ENCODE results near the gene CRTAC1. TPM values are rescaled to one million over a fixed set of nuclear protein-coding genes. Genes with fewer than 3 reads are reported as not detected.

CRTAC1 gene
- total RNA-seq, 1 experiment from 2014 or later: 0.20 TPM

DNA sequence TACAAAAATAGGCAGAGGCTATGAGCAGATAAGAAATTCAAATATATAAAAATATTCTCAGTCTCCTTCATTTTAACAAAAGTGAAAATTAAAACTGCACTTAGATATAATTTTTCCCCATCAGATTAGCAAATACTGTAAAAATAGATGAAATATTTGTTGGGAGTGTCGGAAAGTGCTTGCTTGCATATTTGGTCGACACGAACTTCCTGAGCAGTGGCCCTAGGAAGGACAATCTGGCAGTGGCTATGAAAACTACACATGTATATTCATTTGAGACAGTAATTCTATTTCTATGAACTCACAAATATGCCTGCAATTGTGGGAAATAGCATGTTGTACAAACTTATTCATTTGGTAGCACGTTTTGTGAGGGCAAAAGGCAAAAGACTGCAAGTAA, 99.4 kb downstream of the CRTAC1 start:
- CTCF ChIA-PET: interaction anchor here (1.4 kb wide), 1 partner anchor 97 kb away, joined by 3 read pairs; no protein-coding TSS in a partner anchor
- RAD21 ChIA-PET (ENCODE audit: low non-redundant PET in 1 of 2, low total read pairs in 2 of 2, uncharacterized antibody in 2 of 2, unreplicated experiment in 2 of 2): no interaction called here
- Histone ChIP-seq H3K9me2 (ENCODE audit: insufficient read depth) (no peaks in the 10 kb centered on the region), H3K4me2 (ENCODE audit: low read length) (no peak overlapping the region), H3K79me2 (ENCODE audit: insufficient read depth, low read length) (no peaks in the 10 kb centered on the region), H4K20me1 (ENCODE audit: insufficient read depth) (no peaks in the 10 kb centered on the region), H3K9ac (ENCODE audit: low read length) (no peak overlapping the region), H3K27ac (ENCODE audit: low read depth, low read length) (no peak overlapping the region), H3K36me3 (ENCODE audit: control insufficient read depth in 1 of 2, insufficient read depth in 2 of 2, low read length in 2 of 2) (no peaks in the 10 kb centered on the region), H3K4me3 (replicated peaks in 1 of 2; ENCODE audit: low read depth in 1 of 2, low read length in 2 of 2) (no peak overlapping the region), H3K27me3 (ENCODE audit: insufficient read depth, low read length) (peaks cover 9% of the 10 kb centered on the region; the same call in 1 of the 2 replicates), H3K4me1 (ENCODE audit: control insufficient read depth in 1 of 2, insufficient read depth in 2 of 2, low read length in 2 of 2) (no peaks in the 10 kb centered on the region), H3K9me3 (ENCODE audit: control insufficient read depth in 1 of 2, insufficient read depth in 1 of 2, low read depth in 1 of 2, low read length in 2 of 2) (no peaks in the 10 kb centered on the region), H2AFZ (ENCODE audit: low read depth, low read length, poor library complexity, severe bottlenecking) (no peak overlapping the region)
- no peak for TF ChIP-seq JUND (IDR thresholded peaks at IDR 0.05)
- TF ChIP-seq YY1 (IDR thresholded peaks at IDR 0.05; ENCODE audit: extremely low read depth, insufficient replicate concordance, low read depth, low read length): no peak
- no peak for TF ChIP-seq EZH2 (IDR thresholded peaks at IDR 0.05)
- no TSS peak for BruUV-seq (replicated peaks)
- POLR2A ChIA-PET: no interaction called here
- ATAC-seq: no peak
- intact Hi-C loops (cut with micrococcal nuclease): no loop called here
- no peak for DNase-seq (ENCODE audit: low read depth, low spot score)

DNA sequence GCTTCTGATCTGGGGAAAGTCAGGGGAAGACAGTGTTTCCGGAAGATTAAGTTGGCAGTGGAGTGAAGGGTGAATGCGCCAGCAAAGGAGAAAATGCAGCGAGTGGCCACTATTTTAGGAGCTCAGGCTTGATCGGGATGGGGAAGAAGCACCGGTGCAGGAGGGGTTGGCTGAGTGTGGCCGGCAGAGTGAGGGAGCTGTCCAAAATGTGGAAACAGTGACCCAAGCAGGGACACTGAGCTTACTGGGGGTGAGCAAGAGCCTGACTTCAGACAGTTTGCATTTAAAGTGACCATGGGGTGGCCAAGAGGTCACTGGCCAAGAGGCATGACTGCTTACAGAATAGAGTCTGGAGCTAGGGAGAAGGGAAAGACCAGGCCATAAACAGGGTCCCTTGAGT, 101.5 kb downstream of the CRTAC1 start:
- BruUV-seq (replicated peaks): no TSS peak
- no peak for DNase-seq (ENCODE audit: low read depth, low spot score)
- peaks cover 14% of the 10 kb centered on the region; the same call in 1 of the 2 replicates for H3K27me3 ChIP-seq (ENCODE audit: insufficient read depth, low read length)
- ATAC-seq: no peak
- TF ChIP-seq JUND (IDR thresholded peaks at IDR 0.05) (no peak), POLR2AphosphoS5 (IDR thresholded peaks at IDR 0.05; ENCODE audit: low read depth, low read length) (no peak), YY1 (IDR thresholded peaks at IDR 0.05; ENCODE audit: extremely low read depth, insufficient replicate concordance, low read depth, low read length) (no peak)
- TF ChIP-seq, protein P1, sequence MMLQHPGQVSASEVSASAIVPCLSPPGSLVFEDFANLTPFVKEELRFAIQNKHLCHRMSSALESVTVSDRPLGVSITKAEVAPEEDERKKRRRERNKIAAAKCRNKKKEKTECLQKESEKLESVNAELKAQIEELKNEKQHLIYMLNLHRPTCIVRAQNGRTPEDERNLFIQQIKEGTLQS (IDR thresholded peaks at IDR 0.05): no peak
- no peaks in the 10 kb centered on the region for H3K79me2 ChIP-seq (ENCODE audit: insufficient read depth, low read length)
- no peak overlapping the region for H3K9ac ChIP-seq (ENCODE audit: low read length)
- RAD21 ChIA-PET (ENCODE audit: low non-redundant PET in 1 of 2, low total read pairs in 2 of 2, uncharacterized antibody in 2 of 2, unreplicated experiment in 2 of 2): no interaction called here
- POLR2A ChIA-PET: no interaction called here
- no peak overlapping the region for H3K27ac ChIP-seq (ENCODE audit: low read depth, low read length)
- CTCF ChIA-PET: no interaction called here
- H4K20me1 ChIP-seq (ENCODE audit: insufficient read depth): no peaks in the 10 kb centered on the region
- no peaks in the 10 kb centered on the region for H3K9me3 ChIP-seq (ENCODE audit: control insufficient read depth in 1 of 2, insufficient read depth in 1 of 2, low read depth in 1 of 2, low read length in 2 of 2)
- H3K4me3 ChIP-seq (replicated peaks in 1 of 2; ENCODE audit: low read depth in 1 of 2, low read length in 2 of 2): no peak overlapping the region
- no peak overlapping the region for H3K4me2 ChIP-seq (ENCODE audit: low read length)
- intact Hi-C loops (cut with micrococcal nuclease): no loop called here
- no peaks in the 10 kb centered on the region for H3K36me3 ChIP-seq (ENCODE audit: control insufficient read depth in 1 of 2, insufficient read depth in 2 of 2, low read length in 2 of 2)
- no peak overlapping the region for H2AFZ ChIP-seq (ENCODE audit: low read depth, low read length, poor library complexity, severe bottlenecking)
- H3K9me2 ChIP-seq (ENCODE audit: insufficient read depth): no peaks in the 10 kb centered on the region
- no peaks in the 10 kb centered on the region for H3K4me1 ChIP-seq (ENCODE audit: control insufficient read depth in 1 of 2, insufficient read depth in 2 of 2, low read length in 2 of 2)

All from HCT116 (cell line).